RWPE1 (cell line): Measurements from ENCODE around the gene AGFG2.
A peak's percentile ranks its signal among the peaks of the same experiment; 100 is the strongest.

Experiments used
- CTCF ChIA-PET: fragments of 350-600 bp; sonication (Branson Sonifier 250); formaldehyde crosslinking; extraction: SDS; loops from one replicate; lab custom pipeline; 2021; lab: Yijun Ruan, JAX
- POLR2A ChIA-PET: fragments of 400-600 bp; formaldehyde crosslinking; extraction: SDS; loops from one replicate; lab custom pipeline; 2020; ENCODE audit warnings: antibody characterized with exemption; ENCODE audit not compliant: low non-redundant PET; lab: Yijun Ruan, JAX
- DNase-seq: peaks from one replicate; pipeline ENCODE4 v3.0.0; 2012; ENCODE audit warnings: low spot score
- H3K27ac ChIP-seq: fragments of 450-650 bp; 2 replicates; pipeline ENCODE4 v1.5.1; 2017
- CTCF ChIP-seq: fragments of 450-650 bp; conservative IDR thresholded peaks from 2 replicates; pipeline ENCODE4 v1.5.1; 2017; ENCODE audit warnings: low read depth, mild to moderate bottlenecking

Gene AGFG2

DNA sequence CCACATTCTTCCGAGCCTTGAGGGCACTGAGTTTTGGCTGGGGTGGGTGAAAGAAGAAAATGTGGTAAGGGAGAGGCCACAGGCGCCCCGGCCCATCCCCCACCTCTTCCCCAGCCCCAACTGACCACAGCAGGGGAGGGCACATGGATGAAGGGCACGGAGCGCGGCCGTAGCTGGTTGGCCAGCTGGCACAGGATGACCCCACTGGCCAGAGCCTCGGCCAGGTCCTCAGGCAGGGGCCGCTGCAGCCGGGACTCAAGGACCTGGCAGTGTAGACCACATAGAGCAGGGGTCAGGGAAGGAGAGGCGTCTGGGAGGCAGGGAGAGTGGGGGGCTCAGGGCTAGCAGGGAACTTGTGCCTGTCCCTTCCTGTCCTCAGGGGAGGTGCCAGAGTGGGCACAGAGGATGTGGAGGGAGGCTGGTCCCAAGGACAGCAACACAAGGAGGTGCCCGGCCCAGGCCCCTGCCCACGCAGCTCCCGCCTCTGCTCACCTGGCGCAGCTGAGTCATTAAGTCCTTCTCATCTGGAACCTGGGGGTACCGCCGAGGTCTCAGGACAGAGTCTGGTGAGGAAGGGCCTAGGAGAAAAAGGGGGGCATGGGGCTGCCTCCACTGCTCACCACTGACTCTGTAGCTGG, 36.9 kb downstream of the AGFG2 start:
- no peak for TF ChIP-seq CTCF
- POLR2A ChIA-PET = no interaction called here
- H3K27ac ChIP-seq = peak overlapping the region; percentile 20
- DNase-seq = no peak
- CTCF ChIA-PET = no interaction called here

DNA sequence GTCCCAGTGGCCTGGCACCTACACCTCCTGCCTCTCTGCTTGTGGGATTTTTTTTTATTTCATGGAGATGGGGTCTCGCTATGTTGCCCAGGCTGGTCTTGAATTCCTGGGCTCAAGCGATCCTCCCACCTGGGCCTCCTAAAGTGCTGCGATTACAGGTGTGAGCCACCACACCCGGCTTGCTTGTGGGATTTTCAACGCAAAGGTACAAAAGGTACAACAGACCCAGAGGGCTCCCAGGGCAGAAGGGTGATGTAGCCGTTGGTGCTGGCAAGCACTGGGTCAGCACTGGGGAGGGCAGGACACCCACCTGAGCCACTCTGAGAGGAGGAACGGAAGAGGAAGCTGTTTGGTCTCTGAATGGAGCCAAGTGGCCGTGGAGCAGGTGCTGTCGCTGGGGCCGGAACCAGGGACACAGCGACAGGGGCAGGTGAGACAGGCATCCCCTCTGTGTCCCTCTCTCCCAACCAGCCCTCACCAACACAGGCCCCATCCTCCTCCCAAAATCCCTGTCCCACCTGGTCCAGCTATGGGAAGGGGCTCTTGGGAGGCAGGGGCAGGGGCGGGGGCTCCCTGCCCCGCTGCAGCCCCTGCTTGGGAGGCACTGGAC, 37.5 kb downstream of the AGFG2 start:
- peak overlapping the region; percentile 20 for H3K27ac ChIP-seq
- CTCF ChIA-PET = no interaction called here
- DNase-seq = no peak
- no peak for TF ChIP-seq CTCF
- POLR2A ChIA-PET = no interaction called here

DNA sequence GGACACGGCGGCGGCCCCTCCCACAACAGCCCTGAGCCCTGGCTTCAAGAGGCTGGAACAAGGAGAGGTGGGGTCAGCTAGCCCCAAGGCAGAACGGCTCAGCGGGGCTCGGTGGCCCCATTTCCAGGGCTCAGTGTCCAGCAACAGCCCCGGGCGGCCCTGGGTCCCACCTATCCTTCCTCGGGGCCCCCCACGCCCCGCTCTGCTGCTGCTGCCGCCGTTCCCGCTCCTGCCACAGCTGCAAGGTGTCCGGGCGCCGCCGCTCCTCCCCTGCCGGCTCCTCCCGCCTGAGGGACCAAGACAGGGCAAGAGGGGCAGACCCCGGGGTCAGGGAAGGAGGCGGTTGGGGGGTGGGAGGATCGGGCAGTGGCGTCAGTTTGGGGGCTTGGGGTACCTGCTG, 38.1 kb downstream of the AGFG2 start:
- no peak for DNase-seq
- H3K27ac ChIP-seq = peak overlapping the region; percentile 20
- POLR2A ChIA-PET = no interaction called here
- no peak for TF ChIP-seq CTCF
- CTCF ChIA-PET = no interaction called here

DNA sequence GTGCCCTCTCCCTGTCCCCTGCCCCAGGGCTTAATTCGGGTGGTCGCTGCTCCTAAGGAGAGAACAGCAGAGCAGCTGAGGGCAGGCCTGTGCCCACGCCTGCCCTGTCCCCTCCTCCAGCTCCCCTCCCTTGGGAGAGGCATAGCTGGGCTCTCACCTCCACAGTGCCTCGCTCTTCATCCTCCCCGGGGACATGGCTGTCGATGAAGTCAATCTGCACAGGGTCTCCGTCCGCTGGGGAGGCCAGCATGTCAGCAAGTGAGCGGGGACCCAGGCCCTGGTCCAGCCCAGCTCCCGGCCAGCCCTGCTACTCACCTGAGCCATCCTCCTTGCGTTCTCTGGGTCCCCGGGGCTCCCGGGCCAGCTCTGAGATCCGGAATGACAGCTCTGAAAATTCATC, 38.5 kb downstream of the AGFG2 start:
- ChIA-PET POLR2A (no interaction called here), CTCF (no interaction called here)
- no peak for TF ChIP-seq CTCF
- peak overlapping the region; percentile 20 for H3K27ac ChIP-seq
- no peak for DNase-seq

GRCh38 chr7:100578246-100579183, 39.5 kb downstream of the AGFG2 start:
- ChIA-PET POLR2A (no interaction called here), CTCF (interaction anchor here (0.7 kb wide), 1 partner anchor 10 kb away, joined by 3 read pairs; no protein-coding TSS in a partner anchor)
- TF ChIP-seq CTCF = no peak
- DNase-seq = no peak
- peak overlapping the region; percentile 20 for H3K27ac ChIP-seq
